Progenitor cell of endocrine pancreas (in vitro differentiated cells): ENCODE measurements around the gene FHL1. TPM values are rescaled to one million over a fixed set of nuclear protein-coding genes. Genes with fewer than 3 reads are reported as not detected.

Experiments
- DNase-seq: peaks from one replicate; pipeline ENCODE4 v3.0.0; 2021; ENCODE audit warnings: low spot score; ENCODE audit not compliant: unreplicated experiment
- H3K27ac Mint-ChIP-seq: 2 replicates; pipeline ENCODE4 v1.8.0; 2021; ENCODE audit warnings: mild to moderate bottlenecking, moderate library complexity, mixed read lengths
- H3K27me3 Mint-ChIP-seq: 2 replicates; pipeline ENCODE4 v1.8.0; 2021; ENCODE audit warnings: mixed read lengths
- H3K36me3 Mint-ChIP-seq: 2 replicates; pipeline ENCODE4 v1.8.0; 2022; ENCODE audit warnings: mixed read lengths; ENCODE audit not compliant: insufficient read depth
- H3K4me1 Mint-ChIP-seq: 2 replicates; pipeline ENCODE4 v1.8.0; 2021; ENCODE audit warnings: low read depth, mixed read lengths
- H3K4me3 Mint-ChIP-seq: 2 replicates; pipeline ENCODE4 v1.8.0; 2021; ENCODE audit warnings: low read depth, mild to moderate bottlenecking, moderate library complexity, mixed read lengths
- H3K9me3 Mint-ChIP-seq: 2 replicates; pipeline ENCODE4 v1.8.0; 2021; ENCODE audit warnings: low read depth, mixed read lengths
- CTCF ChIP-seq: fragments of 200-600 bp; sonication (generic); IDR thresholded peaks from one replicate; pipeline ENCODE4 v1.5.0; 2021; ENCODE audit warnings: antibody characterized with exemption, mild to moderate bottlenecking; ENCODE audit not compliant: unreplicated experiment
- total RNA-seq: library from RNA; stranded (reverse); gene quantifications from 2 replicates; pipeline ENCODE4 v1.2.1, GENCODE V29; 2021

Gene FHL1
- total RNA-seq, 1 donor from 2014 or later: 3.0 TPM

- no peaks in the 10 kb centered on the region for H3K4me1 Mint-ChIP-seq
- H3K9me3 Mint-ChIP-seq: peaks cover 21% of the 10 kb centered on the region
- no peak for TF ChIP-seq CTCF
- peaks cover 2% of the 10 kb centered on the region for H3K36me3 Mint-ChIP-seq
- no peak overlapping the region for H3K27ac Mint-ChIP-seq
- DNase-seq: no peak
- H3K27me3 Mint-ChIP-seq: peaks cover 51% of the 10 kb centered on the region
- peak overlapping the region; percentile 75 for H3K4me3 Mint-ChIP-seq
These were observed 569 bp upstream of the FHL1 start for GRCh38 chrX:136146614-136147314.

- no peak for DNase-seq
- no peak for TF ChIP-seq CTCF
- Mint-ChIP-seq H3K27me3 (peaks cover 51% of the 10 kb centered on the region), H3K4me3 (peak overlapping the region; percentile 53), H3K27ac (no peak overlapping the region), H3K36me3 (peaks cover 2% of the 10 kb centered on the region), H3K4me1 (no peaks in the 10 kb centered on the region), H3K9me3 (peaks cover 19% of the 10 kb centered on the region)
These were observed 643 bp downstream of the FHL1 start for GRCh38 chrX:136147976-136148375.

GRCh38 chrX:136148391-136148790 is 1.1 kb downstream of the FHL1 start:
- no peak for DNase-seq
- Mint-ChIP-seq H3K4me1 (no peaks in the 10 kb centered on the region), H3K9me3 (peaks cover 17% of the 10 kb centered on the region), H3K27ac (no peak overlapping the region), H3K36me3 (peaks cover 2% of the 10 kb centered on the region), H3K4me3 (peak overlapping the region; percentile 53), H3K27me3 (peaks cover 51% of the 10 kb centered on the region)
- TF ChIP-seq CTCF: no peak

GRCh38 chrX:136154998-136155397 is 7.7 kb downstream of the FHL1 start:
- no peaks in the 10 kb centered on the region for H3K36me3 Mint-ChIP-seq
- no peak for DNase-seq
- peaks cover 11% of the 10 kb centered on the region for H3K9me3 Mint-ChIP-seq
- no peak overlapping the region for H3K4me3 Mint-ChIP-seq
- TF ChIP-seq CTCF: no peak
- H3K27me3 Mint-ChIP-seq: peaks cover 10% of the 10 kb centered on the region
- no peaks in the 10 kb centered on the region for H3K4me1 Mint-ChIP-seq
- H3K27ac Mint-ChIP-seq: no peak overlapping the region

- no peaks in the 10 kb centered on the region for H3K36me3 Mint-ChIP-seq
- H3K9me3 Mint-ChIP-seq: peaks cover 13% of the 10 kb centered on the region
- no peaks in the 10 kb centered on the region for H3K4me1 Mint-ChIP-seq
- no peak for TF ChIP-seq CTCF
- peaks cover 7% of the 10 kb centered on the region for H3K27me3 Mint-ChIP-seq
- H3K4me3 Mint-ChIP-seq: no peak overlapping the region
- H3K27ac Mint-ChIP-seq: no peak overlapping the region
- no peak for DNase-seq
These were observed 9.3 kb downstream of the FHL1 start for GRCh38 chrX:136156560-136157117.
